ENCODE data around the gene CACNG5.

The CACNG5 gene

DNA sequence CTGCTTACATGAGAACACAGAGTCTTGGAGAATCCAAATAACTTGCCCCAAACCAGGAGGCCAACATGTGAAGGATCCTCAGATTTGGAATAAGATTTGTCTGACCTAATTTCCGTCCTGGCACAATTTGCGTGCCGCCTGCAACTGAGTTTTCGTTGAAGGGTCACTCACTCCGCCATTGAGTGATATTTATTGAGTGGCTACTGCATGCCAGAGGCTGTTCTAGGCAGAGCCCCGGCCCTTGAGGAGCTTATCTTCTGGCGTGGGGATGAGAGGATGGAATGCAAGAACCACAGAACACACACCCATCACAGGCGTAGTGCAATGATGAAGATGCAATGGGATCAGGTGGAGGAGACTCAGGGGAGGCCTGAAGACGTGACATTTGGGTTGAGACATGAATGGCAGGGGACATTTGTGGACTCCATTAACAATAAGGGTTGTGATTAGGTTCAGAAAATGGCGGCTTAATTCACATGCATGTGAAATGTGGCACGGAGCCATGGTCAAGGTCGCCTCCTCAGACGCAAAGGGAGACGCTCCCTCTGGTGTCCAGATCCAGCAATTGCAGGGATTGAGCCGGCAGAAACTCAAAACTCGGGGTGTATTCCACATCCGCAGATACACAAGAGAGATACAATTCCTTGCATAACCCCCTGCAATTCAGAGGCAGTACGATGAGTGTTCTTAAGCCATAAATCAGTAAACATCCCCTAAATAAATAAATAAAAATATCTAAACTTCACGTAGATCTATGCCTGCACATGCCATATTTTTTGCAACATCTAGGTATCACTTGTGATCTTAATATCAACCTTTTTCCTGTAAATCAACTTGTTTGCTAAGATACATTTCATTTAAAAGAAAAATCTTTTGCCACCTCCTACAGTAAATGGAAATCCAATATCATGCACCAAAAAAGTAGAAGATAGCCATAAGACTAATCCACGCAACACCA is 71.7 kb downstream of the CACNG5 start:
- DNase-seq (ENCODE audit: low spot score), result peak; percentile 80

- no peak for DNase-seq (ENCODE audit: low spot score)
Observed at GRCh38 chr17:66909804-66910373, 75.0 kb downstream of the CACNG5 start.

- no peak for DNase-seq (ENCODE audit: low spot score)
Observed at GRCh38 chr17:66910651-66911285, 75.9 kb downstream of the CACNG5 start.

DNA sequence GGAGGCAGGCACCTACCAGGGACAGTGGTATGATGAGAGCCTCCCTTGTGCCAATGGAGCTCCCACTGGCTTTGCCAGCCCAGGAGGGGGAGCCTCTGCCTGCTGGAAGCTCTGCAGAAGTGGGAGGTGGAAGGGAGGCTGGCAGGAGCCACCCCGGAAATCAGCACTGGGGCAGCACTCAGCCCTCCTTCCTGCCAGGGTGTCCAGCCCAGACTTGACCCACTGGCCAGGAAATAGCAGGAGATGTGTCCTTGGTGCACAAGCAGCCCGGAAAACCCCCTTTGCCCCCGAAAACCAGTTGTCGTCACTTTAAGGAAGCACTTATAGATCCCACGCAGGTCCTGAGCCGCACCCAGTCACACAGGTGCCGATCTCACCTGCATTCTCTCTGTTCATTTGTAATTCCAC is 80.3 kb downstream of the CACNG5 start:
- DNase-seq (ENCODE audit: low spot score), result no peak

DNA sequence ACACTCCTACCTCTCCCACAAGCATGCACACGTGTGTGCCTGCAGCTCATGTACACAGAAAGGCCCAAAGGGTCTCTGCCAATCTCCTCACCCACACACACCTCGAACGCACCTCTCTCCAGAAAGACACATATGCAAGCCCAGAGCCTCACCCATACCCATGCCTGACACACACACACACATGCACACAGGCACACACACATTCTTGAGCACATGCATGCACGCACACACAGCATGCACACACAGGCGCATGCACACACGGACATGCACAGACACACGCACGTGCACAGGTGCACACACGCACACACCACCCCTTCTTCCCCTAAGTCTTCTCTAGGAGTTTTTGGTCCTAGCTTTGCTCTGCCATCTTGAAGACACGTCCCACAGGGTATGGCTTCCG is 80.9 kb downstream of the CACNG5 start:
- no peak for DNase-seq (ENCODE audit: low spot score)

DNA sequence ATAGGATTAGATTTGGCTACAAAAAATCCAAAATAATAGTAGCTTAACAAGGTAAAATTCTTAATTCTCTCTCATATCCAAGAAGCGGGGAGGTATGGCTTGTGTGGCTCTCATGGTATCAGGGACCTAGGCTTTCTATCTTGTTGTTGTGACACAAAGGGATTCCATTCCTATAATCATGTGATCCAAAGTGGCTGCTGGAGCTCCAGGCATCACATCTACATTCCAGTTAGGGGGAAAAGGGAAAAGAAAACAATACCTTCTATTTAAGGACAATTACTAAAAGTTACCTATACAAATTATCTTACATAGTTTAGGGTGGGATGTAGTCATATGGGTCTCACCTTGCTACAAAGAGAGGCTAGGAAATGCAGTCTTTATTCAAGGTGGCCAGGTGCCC is 82.0 kb downstream of the CACNG5 start:
- DNase-seq (ENCODE audit: low spot score), result no peak

- no peak for DNase-seq (ENCODE audit: low spot score)
Observed at GRCh38 chr17:66918896-66919295, 84.0 kb downstream of the CACNG5 start.

DNA sequence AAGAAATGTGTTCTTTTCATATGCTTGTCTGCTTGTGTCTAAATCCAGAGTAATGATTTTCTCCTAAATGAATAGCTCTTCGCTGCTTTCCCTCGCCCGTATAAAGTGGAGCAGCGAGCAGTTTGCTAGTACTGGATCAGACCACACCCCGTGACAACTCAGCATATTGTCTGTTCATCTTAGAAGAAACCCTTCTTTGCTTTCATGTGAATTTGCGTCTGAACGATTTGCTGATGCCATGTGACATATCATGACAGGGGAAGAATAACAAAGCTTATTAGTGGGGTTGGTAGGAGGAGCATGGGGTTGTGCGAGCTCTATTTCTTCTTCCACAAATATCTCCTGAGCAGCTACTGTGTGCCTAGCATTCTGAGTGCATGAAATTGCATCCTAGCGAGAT is 85.5 kb downstream of the CACNG5 start:
- DNase-seq (ENCODE audit: low spot score), result no peak

DNA sequence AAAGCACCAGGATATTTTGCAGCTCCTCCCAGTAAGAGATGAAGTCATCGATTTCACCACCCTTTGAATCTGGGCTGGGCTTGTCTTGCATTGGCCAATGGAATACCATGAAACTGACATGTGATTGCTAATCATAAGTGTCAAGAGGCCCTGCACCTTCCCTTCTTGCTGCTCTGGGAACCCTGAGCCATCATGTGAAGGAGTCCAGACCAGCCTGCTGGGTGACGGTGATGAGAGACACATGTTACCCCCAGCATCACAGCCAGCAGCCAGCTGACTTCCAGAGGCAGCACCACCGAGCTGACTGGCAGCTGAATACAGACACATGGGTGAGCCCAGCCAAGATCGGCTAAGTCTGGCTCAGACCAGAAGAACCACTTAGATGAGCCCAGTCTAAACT is 86.0 kb downstream of the CACNG5 start:
- DNase-seq (ENCODE audit: low spot score), result no peak

DNA sequence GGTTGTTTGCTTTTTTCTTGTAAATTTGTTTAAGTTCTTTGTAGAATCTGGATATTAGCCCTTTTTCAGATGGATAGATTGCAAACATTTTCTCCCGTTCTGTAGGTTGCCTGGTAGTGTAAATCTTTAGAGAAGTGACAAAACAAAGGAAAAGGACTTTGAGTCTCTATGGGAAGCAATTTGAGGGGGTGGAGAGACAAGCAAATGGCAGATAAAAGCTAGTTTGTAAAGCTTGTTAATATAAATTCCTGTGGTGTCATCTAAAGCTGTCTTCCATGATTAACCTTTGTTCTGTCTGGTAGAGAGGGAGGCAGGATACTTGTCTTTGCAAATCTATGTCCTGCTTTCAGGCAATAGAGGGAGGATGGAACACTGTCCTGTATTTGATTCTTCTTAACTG is 89.0 kb downstream of the CACNG5 start:
- DNase-seq (ENCODE audit: low spot score), result no peak

DNA sequence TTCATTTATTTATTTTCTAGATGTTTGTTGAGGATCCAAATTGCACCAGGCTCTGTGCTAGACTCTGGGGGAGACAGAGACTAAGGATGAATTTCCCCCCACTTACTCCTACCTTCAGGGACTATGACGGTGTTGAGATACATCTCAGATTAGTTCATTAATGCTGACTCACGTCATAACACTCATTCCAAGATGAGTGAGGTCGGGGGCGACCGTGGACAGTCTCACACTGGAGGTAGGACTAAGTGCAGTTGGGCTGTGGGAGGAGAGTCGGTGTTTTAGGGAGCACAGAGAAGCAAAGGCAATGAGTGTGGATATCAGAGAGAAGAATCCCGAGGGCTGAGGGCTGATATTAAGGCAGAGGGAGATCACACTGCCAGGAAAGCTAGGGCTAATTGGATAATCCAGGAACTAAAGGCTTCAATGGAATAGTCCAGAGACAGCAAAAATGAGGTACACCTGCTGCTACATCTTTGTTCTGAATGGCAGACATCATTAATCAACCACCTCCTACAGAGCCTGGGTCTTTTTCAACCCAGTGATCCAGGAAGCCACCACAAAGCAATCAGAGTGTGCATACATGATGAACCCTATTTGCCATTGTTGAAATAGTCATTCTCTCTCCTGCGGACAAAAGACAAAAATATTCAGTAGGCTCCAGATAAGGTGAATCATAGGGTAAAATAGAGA is 91.0 kb downstream of the CACNG5 start:
- no peak for DNase-seq (ENCODE audit: low spot score)

- DNase-seq (ENCODE audit: low spot score), result no peak
Observed at GRCh38 chr17:66928949-66929348, 94.0 kb downstream of the CACNG5 start.

DNA sequence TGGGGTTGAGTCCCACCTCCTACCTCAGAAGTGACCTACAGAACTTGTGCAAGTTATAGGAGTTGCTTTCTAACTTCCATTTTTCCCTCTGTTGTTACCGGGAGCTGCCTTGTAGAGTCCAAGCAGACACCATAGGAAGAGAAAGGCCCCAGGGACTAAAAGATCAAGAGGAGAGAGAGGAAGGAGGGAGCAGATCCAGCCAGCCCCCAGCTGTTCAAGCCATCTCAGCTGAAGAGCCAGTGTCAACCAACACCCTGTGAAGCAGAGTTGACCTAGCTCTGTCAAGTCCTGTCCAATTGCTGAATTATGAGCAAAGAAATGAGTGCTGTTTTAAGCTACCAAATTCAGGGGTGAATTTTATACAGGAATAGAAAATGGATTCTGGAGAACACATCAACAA is 94.7 kb downstream of the CACNG5 start:
- DNase-seq (ENCODE audit: low spot score), result no peak

DNA sequence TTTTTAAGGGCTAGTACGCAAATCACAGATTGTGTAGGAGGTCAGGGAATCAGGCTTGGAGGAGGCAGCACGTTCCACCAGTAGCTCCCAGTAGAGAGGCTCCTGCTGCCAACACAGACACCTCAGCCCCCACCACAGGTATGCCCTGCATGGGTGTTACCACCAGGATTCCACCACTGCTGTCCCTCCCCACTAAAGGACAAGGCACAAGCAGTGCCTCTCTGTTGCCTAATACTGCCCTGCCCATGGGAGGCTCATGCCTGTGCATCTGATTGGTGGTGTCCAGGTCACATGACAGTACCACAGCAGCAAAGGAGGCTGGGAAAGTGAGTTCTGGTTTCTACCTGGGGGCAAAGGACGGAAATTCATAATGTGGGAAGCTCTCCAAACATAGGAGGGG is 96.0 kb downstream of the CACNG5 start:
- no peak for DNase-seq (ENCODE audit: low spot score)

GRCh38 chr17:66932311-66932710 is 97.4 kb downstream of the CACNG5 start:
- DNase-seq (ENCODE audit: low spot score), result no peak

DNA sequence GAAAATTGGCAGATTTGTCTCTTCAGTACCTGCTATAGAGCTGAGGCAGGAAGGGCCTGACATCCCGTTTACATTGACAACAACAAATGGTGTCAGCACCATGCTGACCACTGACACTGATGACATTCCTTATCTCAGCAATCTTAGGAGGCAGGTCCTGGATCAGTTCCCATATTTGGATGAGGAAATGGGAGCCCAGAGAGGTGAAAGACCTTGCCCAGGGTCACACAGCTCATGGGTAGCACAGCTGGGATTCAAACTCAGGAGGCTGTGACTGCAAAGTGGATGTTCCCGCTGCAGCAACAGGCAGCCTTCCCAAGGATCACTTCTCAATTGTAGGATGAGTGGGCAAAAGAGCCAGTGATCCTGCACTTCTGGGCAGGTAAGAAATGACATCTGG is 99.1 kb downstream of the CACNG5 start:
- no peak for DNase-seq (ENCODE audit: low spot score)
